IMR-90 (cell line): ENCODE measurements around the gene SLPI. TPM values are rescaled to one million over a fixed set of nuclear protein-coding genes. Genes with fewer than 3 reads are reported as not detected.

Experiments
- ATAC-seq: fragments of 200-7000 bp; cut with Tn5 transposase; 2 replicates; pipeline ENCODE4 v1.9.1; 2020; ENCODE audit warnings: low read depth, mild to moderate bottlenecking, moderate library complexity
- BruUV-seq: library from RNA; stranded (reverse); fragments of 400-500 nt; replicated peaks from 2 replicates; lab custom pipeline; 2021; lab: Mats Ljungman, UMichigan
- CTCF ChIA-PET: fragments of 300-600 bp; formaldehyde crosslinking; extraction: SDS; loops from one replicate; lab custom pipeline; 2021; ENCODE audit warnings: antibody characterized with exemption; lab: Yijun Ruan, JAX
- POLR2A ChIA-PET: fragments of 300-600 bp; sonication (Branson Sonifier 250); formaldehyde crosslinking; loops from one replicate; lab custom pipeline; 2022; ENCODE audit warnings: antibody characterized with exemption; ENCODE audit not compliant: unreplicated experiment; lab: Charles Lee
- DNase-seq: peaks from one replicate; pipeline ENCODE4 v3.0.0; 2013
- H2AFZ ChIP-seq: replicated peaks from 2 replicates; pipeline ENCODE3; 2013; ENCODE audit warnings: low read length, mild to moderate bottlenecking; ENCODE audit not compliant: poor library complexity
- H2AK5ac ChIP-seq: 2 replicates; pipeline ENCODE4 v1.6.1; 2013; ENCODE audit warnings: low read depth, low read length, inconsistent platforms
- H2AK9ac ChIP-seq: replicated peaks from 2 replicates; pipeline ENCODE3; 2013; ENCODE audit warnings: mild to moderate bottlenecking, low read depth, low read length, moderate library complexity; ENCODE audit not compliant: poor library complexity
- H2BK120ac ChIP-seq: 2 replicates; pipeline ENCODE4 v1.6.1; 2013; ENCODE audit warnings: low read depth, low read length, inconsistent platforms
- H2BK15ac ChIP-seq: 3 replicates; pipeline ENCODE4 v1.6.1; 2013; ENCODE audit warnings: low read depth, low read length, inconsistent platforms
- H2BK20ac ChIP-seq: 2 replicates; pipeline ENCODE4 v1.6.1; 2013; ENCODE audit warnings: low read depth, mild to moderate bottlenecking, inconsistent platforms, low read length, moderate library complexity
- H2BK5ac ChIP-seq: 2 replicates; pipeline ENCODE4 v1.6.1; 2013; ENCODE audit warnings: mild to moderate bottlenecking, low read depth, low read length, inconsistent platforms; ENCODE audit not compliant: poor library complexity, severe bottlenecking
- H3K14ac ChIP-seq: replicated peaks from 2 replicates; pipeline ENCODE4 v1.6.1; 2013; ENCODE audit warnings: low read depth, low read length, inconsistent platforms
- H3K18ac ChIP-seq: 2 replicates; pipeline ENCODE4 v1.6.1; 2013; ENCODE audit warnings: low read depth, low read length, control low read depth
- H3K23ac ChIP-seq: 2 replicates; pipeline ENCODE4 v1.6.1; 2013; ENCODE audit warnings: low read depth, low read length, inconsistent platforms
- H3K27ac ChIP-seq: 2 replicates; pipeline ENCODE4 v1.5.1; 2013; ENCODE audit warnings: mild to moderate bottlenecking, control low read depth, low read length; ENCODE audit not compliant: insufficient read depth
- H3K27me3 ChIP-seq: 2 replicates; pipeline ENCODE4 v1.6.1; 2013; ENCODE audit warnings: low read length; ENCODE audit not compliant: control insufficient read depth, insufficient read depth
- H3K36me3 ChIP-seq: 2 replicates; pipeline ENCODE4 v1.6.1; 2013; ENCODE audit warnings: low read length, mixed read lengths; ENCODE audit not compliant: control insufficient read depth, insufficient read depth
- H3K4ac ChIP-seq: 2 replicates; pipeline ENCODE4 v1.6.1; 2013; ENCODE audit warnings: low read depth, low read length, inconsistent platforms
- H3K4me1 ChIP-seq: 2 replicates; pipeline ENCODE4 v1.6.1; 2013; ENCODE audit warnings: low read length, mixed read lengths; ENCODE audit not compliant: control insufficient read depth, insufficient read depth
- H3K4me2 ChIP-seq: 2 replicates; pipeline ENCODE4 v1.6.1; 2013; ENCODE audit warnings: low read depth, mild to moderate bottlenecking, control low read depth, low read length, moderate library complexity
- H3K4me3 ChIP-seq: 2 replicates; pipeline ENCODE4 v1.5.1; 2013; ENCODE audit warnings: low read depth, mild to moderate bottlenecking, control low read depth, low read length, moderate library complexity; ENCODE audit not compliant: insufficient read depth
- H3K56ac ChIP-seq: 2 replicates; pipeline ENCODE4 v1.6.1; 2013; ENCODE audit warnings: low read length, inconsistent platforms; ENCODE audit not compliant: insufficient read depth; ENCODE audit errors: extremely low read depth
- H3K79me1 ChIP-seq, 2 experiments: 2 replicates each; pipeline ENCODE4 v1.6.1; 2013; ENCODE audit warnings: low read length in 2 of 2, inconsistent platforms in 1 of 2, low read depth in 1 of 2
- H3K9ac ChIP-seq: 2 replicates; pipeline ENCODE4 v1.6.1; 2013; ENCODE audit warnings: low read depth, low read length, control low read depth
- H3K9me1 ChIP-seq: 2 replicates; pipeline ENCODE4 v1.6.1; 2013; ENCODE audit warnings: low read length, inconsistent platforms; ENCODE audit not compliant: insufficient read depth
- H3K9me3 ChIP-seq: 2 replicates; pipeline ENCODE4 v1.6.1; 2013; ENCODE audit warnings: low read length; ENCODE audit not compliant: control insufficient read depth, insufficient read depth
- H4K20me1 ChIP-seq: 2 replicates; pipeline ENCODE4 v1.6.1; 2013; ENCODE audit warnings: low read length, inconsistent platforms; ENCODE audit not compliant: insufficient read depth
- H4K5ac ChIP-seq: 2 replicates; pipeline ENCODE4 v1.6.1; 2013; ENCODE audit warnings: mild to moderate bottlenecking, low read depth, low read length, control low read depth
- H4K8ac ChIP-seq, 2 experiments: 2 replicates each; pipeline ENCODE4 v1.6.1; 2013; ENCODE audit warnings: low read depth in 2 of 2, low read length in 2 of 2, control low read depth in 1 of 2, inconsistent platforms in 1 of 2
- H4K91ac ChIP-seq: 2 replicates; pipeline ENCODE4 v1.6.1; 2013; ENCODE audit warnings: low read depth, low read length, inconsistent platforms; ENCODE audit not compliant: insufficient read depth
- BHLHE40 ChIP-seq: fragments of 150-350 bp; IDR thresholded peaks from 2 replicates; pipeline ENCODE4 v1.6.1; 2016; ENCODE audit warnings: mild to moderate bottlenecking, low read depth, low read length
- CEBPB ChIP-seq: IDR thresholded peaks from 2 replicates; pipeline ENCODE4 v1.6.1; 2012; ENCODE audit warnings: low read depth, low read length, improper control_type of control experiment
- MXI1 ChIP-seq: IDR thresholded peaks from 2 replicates; pipeline ENCODE4 v1.6.1; 2012; ENCODE audit warnings: low read depth, mild to moderate bottlenecking, low read length, moderate library complexity, borderline replicate concordance
- NFE2L2 ChIP-seq: fragments of 150-350 bp; IDR thresholded peaks from 2 replicates; pipeline ENCODE4 v1.6.1; 2016; ENCODE audit warnings: low read depth, mild to moderate bottlenecking, low read length
- POLR2A ChIP-seq: IDR thresholded peaks from 2 replicates; pipeline ENCODE4 v1.6.1; 2012; ENCODE audit warnings: mild to moderate bottlenecking, low read depth, low read length
- RAD21 ChIP-seq: IDR thresholded peaks from 2 replicates; pipeline ENCODE4 v1.6.1; 2012; ENCODE audit warnings: low read length, improper control_type of control experiment
- RFX5 ChIP-seq: IDR thresholded peaks from 2 replicates; pipeline ENCODE4 v1.8.0; 2012; ENCODE audit warnings: low read depth, mild to moderate bottlenecking, low read length, moderate library complexity
- dilution Hi-C: fragments of 300-500 bp; cut with HindIII; formaldehyde crosslinking; loops from one replicate; pipeline ENCODE4 v1.14.3; 2018; ENCODE audit warnings: low sequenced_read_pairs; ENCODE audit not compliant: unreplicated experiment
- in situ Hi-C: fragments of 300-500 bp; cut with MboI; formaldehyde crosslinking; loops from 3 replicates; pipeline ENCODE4 v1.14.3; 2019; ENCODE audit warnings: low sequenced_read_pairs, inconsistent platforms, mixed read lengths
- intact Hi-C: fragments of 100-400 bp; cut with micrococcal nuclease; formaldehyde crosslinking; loops from 2 replicates; pipeline ENCODE4 v1.10.0; 2022
- polyA plus RNA-seq, 3 experiments: library from polyadenylated mRNA; depleted of rRNA; stranded (reverse); fragments of >200 nt; gene quantifications; 2 replicates each; pipeline ENCODE4 v1.2.3, GENCODE V29; 2012; ENCODE audit warnings: low replicate concordance in 1 of 3
- total RNA-seq: library from RNA; depleted of rRNA; stranded (reverse); fragments of >200 nt; gene quantifications from 2 replicates; pipeline ENCODE4 v1.2.3, GENCODE V29; 2012
- TF ChIP-seq, protein P1 (sequence below): fragments of 150-350 bp; IDR thresholded peaks from 2 replicates; pipeline ENCODE4 v1.6.1; 2016; ENCODE audit warnings: low read depth, mild to moderate bottlenecking, low read length, moderate library complexity, borderline replicate concordance
- TF ChIP-seq, protein P2 (sequence below): conservative IDR thresholded peaks from 2 replicates; pipeline ENCODE4 v1.5.1; 2012; ENCODE audit warnings: mild to moderate bottlenecking, low read depth, low read length, improper control_type of control experiment

SLPI gene
- total and polyA plus RNA-seq, 2 of the 4 experiments (the other 2 are of a cell fraction) = not detected

DNA sequence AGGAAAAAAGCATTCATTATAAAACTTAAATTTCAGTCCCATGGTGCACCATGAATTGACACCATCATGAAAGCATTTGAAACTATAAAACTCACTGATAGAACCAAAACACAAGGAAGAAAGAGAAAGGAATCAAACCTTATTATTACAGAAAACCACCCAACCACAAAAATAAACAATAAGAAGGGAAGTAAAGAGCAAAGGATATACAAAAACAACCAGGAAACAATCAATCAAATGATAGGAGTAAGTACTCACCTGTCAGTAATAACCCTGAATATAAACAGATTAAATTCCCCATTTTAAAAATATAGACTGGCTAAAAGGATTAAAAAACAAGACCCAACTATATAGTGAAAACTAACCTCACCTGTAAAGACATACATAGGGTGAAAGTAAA lies 5.8 kb downstream of the SLPI start:
- no peak overlapping the region for H2AK5ac ChIP-seq
- H3K4me3 ChIP-seq = no peak overlapping the region
- dilution Hi-C loops = no loop called here
- H3K27ac ChIP-seq = no peak overlapping the region
- peaks cover 17% of the 10 kb centered on the region for H3K27me3 ChIP-seq
- no peak overlapping the region for H3K4ac ChIP-seq
- H2AFZ ChIP-seq = no peak overlapping the region
- no peaks in the 10 kb centered on the region for H3K79me1 ChIP-seq
- no peak overlapping the region for H2AK9ac ChIP-seq
- CTCF ChIA-PET = no interaction called here
- no peaks in the 10 kb centered on the region for H3K9me3 ChIP-seq
- no peak overlapping the region for H2BK20ac ChIP-seq
- H3K4me2 ChIP-seq = no peak overlapping the region
- DNase-seq = no peak
- H3K56ac ChIP-seq = no peak overlapping the region
- no peaks in the 10 kb centered on the region for H3K9me1 ChIP-seq
- no peak overlapping the region for H2BK120ac ChIP-seq
- H3K18ac ChIP-seq = no peak overlapping the region
- H3K23ac ChIP-seq = no peak overlapping the region
- no peaks in the 10 kb centered on the region for H3K36me3 ChIP-seq
- in situ Hi-C loops = no loop called here
- intact Hi-C loops = no loop called here
- ATAC-seq = no peak
- no peak overlapping the region for H4K91ac ChIP-seq
- no peaks in the 10 kb centered on the region for H3K4me1 ChIP-seq
- no peak overlapping the region for H4K5ac ChIP-seq
- BruUV-seq = no TSS peak
- no peak for TF ChIP-seq RFX5
- TF ChIP-seq, protein P1, sequence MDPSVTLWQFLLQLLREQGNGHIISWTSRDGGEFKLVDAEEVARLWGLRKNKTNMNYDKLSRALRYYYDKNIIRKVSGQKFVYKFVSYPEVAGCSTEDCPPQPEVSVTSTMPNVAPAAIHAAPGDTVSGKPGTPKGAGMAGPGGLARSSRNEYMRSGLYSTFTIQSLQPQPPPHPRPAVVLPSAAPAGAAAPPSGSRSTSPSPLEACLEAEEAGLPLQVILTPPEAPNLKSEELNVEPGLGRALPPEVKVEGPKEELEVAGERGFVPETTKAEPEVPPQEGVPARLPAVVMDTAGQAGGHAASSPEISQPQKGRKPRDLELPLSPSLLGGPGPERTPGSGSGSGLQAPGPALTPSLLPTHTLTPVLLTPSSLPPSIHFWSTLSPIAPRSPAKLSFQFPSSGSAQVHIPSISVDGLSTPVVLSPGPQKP = no peak
- no peak for TF ChIP-seq BHLHE40
- no peak for TF ChIP-seq MXI1
- no peak for TF ChIP-seq POLR2A
- TF ChIP-seq, protein P2, sequence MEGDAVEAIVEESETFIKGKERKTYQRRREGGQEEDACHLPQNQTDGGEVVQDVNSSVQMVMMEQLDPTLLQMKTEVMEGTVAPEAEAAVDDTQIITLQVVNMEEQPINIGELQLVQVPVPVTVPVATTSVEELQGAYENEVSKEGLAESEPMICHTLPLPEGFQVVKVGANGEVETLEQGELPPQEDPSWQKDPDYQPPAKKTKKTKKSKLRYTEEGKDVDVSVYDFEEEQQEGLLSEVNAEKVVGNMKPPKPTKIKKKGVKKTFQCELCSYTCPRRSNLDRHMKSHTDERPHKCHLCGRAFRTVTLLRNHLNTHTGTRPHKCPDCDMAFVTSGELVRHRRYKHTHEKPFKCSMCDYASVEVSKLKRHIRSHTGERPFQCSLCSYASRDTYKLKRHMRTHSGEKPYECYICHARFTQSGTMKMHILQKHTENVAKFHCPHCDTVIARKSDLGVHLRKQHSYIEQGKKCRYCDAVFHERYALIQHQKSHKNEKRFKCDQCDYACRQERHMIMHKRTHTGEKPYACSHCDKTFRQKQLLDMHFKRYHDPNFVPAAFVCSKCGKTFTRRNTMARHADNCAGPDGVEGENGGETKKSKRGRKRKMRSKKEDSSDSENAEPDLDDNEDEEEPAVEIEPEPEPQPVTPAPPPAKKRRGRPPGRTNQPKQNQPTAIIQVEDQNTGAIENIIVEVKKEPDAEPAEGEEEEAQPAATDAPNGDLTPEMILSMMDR = no peak
- TF ChIP-seq RAD21 = no peak
- TF ChIP-seq CEBPB = no peak
- no peak for TF ChIP-seq NFE2L2
- no peak overlapping the region for H2BK15ac ChIP-seq
- no peak overlapping the region for H3K9ac ChIP-seq
- no peak overlapping the region for H4K8ac ChIP-seq
- no peaks in the 10 kb centered on the region for H4K20me1 ChIP-seq
- no peak overlapping the region for H3K14ac ChIP-seq
- H2BK5ac ChIP-seq = no peak overlapping the region
- POLR2A ChIA-PET = no interaction called here
